ENCODE data around the gene BYSL.

- TF ChIP-seq YY1 (IDR thresholded peaks at IDR 0.05; ENCODE audit: low read depth) (no peak), FOXM1 (IDR thresholded peaks at IDR 0.05; ENCODE audit: borderline replicate concordance, low read depth) (no peak), EGR1 (IDR thresholded peaks at IDR 0.05) (no peak)
Observed at GRCh38 chr6:41967312-41968287, 46.3 kb downstream of the BYSL start.

All from Ishikawa (cell line).